ENCODE measurements around the gene HJURP. TPM values are rescaled to one million over a fixed set of nuclear protein-coding genes. Genes with fewer than 3 reads are reported as not detected.

Gene HJURP
- total RNA-seq, 1 donor from 2014 or later: 109 TPM

GRCh38 chr2:233822101-233822771 lies 32.1 kb downstream of the HJURP start:
- H2AFZ ChIP-seq (replicated peaks): no peak overlapping the region
- no peak for DNase-seq (ENCODE audit: low spot score)
- no peaks in the 10 kb centered on the region for H3K79me2 ChIP-seq (ENCODE audit: low read depth)
- no peaks in the 10 kb centered on the region for H3K36me3 ChIP-seq
- Mint-ChIP-seq H3K36me3 (peaks cover 1% of the 10 kb centered on the region), H3K9me3 (peaks cover 3% of the 10 kb centered on the region), H3K27ac (no peak overlapping the region), H3K4me3 (no peak overlapping the region), H3K27me3 (ENCODE audit: insufficient read depth, low read depth) (peaks cover 4% of the 10 kb centered on the region), H3K4me1 (peaks cover under 1% of the 10 kb centered on the region)
- no peaks in the 10 kb centered on the region for H3K4me1 ChIP-seq
- no peaks in the 10 kb centered on the region for H3F3A ChIP-seq (ENCODE audit: low read depth)
- no peak overlapping the region for H3K4me2 ChIP-seq
- H4K20me1 ChIP-seq (ENCODE audit: low read depth): no peaks in the 10 kb centered on the region
- H3K4me3 ChIP-seq: no peak overlapping the region
- no peak overlapping the region for H3K9ac ChIP-seq
- no peak overlapping the region for H3K27ac ChIP-seq
- no peaks in the 10 kb centered on the region for H3K9me3 ChIP-seq (ENCODE audit: low read depth)
- TF ChIP-seq EZH2 (IDR thresholded peaks at IDR 0.05) (no peak), CTCF (IDR thresholded peaks at IDR 0.05) (no peak), EZH2phosphoT487 (IDR thresholded peaks at IDR 0.05) (no peak)
- no peaks in the 10 kb centered on the region for H3K27me3 ChIP-seq

- Histone ChIP-seq H3K27ac (no peak overlapping the region), H3K9ac (no peak overlapping the region), H3K4me2 (no peak overlapping the region), H4K20me1 (ENCODE audit: low read depth) (no peaks in the 10 kb centered on the region), H3K9me3 (ENCODE audit: low read depth) (no peaks in the 10 kb centered on the region), H3F3A (ENCODE audit: low read depth) (no peaks in the 10 kb centered on the region), H3K79me2 (ENCODE audit: low read depth) (no peaks in the 10 kb centered on the region), H3K4me3 (no peak overlapping the region), H3K36me3 (no peaks in the 10 kb centered on the region), H3K4me1 (no peaks in the 10 kb centered on the region), H3K27me3 (no peaks in the 10 kb centered on the region), H2AFZ (replicated peaks) (no peak overlapping the region)
- no peak for DNase-seq (ENCODE audit: low spot score)
- Mint-ChIP-seq H3K27ac (peak overlapping the region; percentile 59), H3K9me3 (peaks cover 3% of the 10 kb centered on the region), H3K4me3 (no peak overlapping the region), H3K4me1 (peaks cover 4% of the 10 kb centered on the region), H3K27me3 (ENCODE audit: insufficient read depth, low read depth) (peaks cover 6% of the 10 kb centered on the region), H3K36me3 (peaks cover 1% of the 10 kb centered on the region)
- TF ChIP-seq EZH2phosphoT487 (IDR thresholded peaks at IDR 0.05) (no peak), EZH2 (IDR thresholded peaks at IDR 0.05) (no peak), CTCF (IDR thresholded peaks at IDR 0.05) (no peak)
Measured at GRCh38 chr2:233821709-233822100, 32.6 kb downstream of the HJURP start.

GRCh38 chr2:233821196-233821595 lies 33.1 kb downstream of the HJURP start:
- Mint-ChIP-seq H3K9me3 (peaks cover 3% of the 10 kb centered on the region), H3K27ac (peak overlapping the region; percentile 59), H3K4me3 (no peak overlapping the region)

More at GRCh38 chr2:233821196-233821595, 33.1 kb downstream of the HJURP start:
- H3K27me3 Mint-ChIP-seq (ENCODE audit: insufficient read depth, low read depth): peaks cover 6% of the 10 kb centered on the region
- Histone ChIP-seq H3K4me3 (no peak overlapping the region), H3K9me3 (ENCODE audit: low read depth) (no peaks in the 10 kb centered on the region), H3K4me2 (no peak overlapping the region), H3K79me2 (ENCODE audit: low read depth) (no peaks in the 10 kb centered on the region), H3F3A (ENCODE audit: low read depth) (no peaks in the 10 kb centered on the region), H2AFZ (replicated peaks) (no peak overlapping the region), H3K9ac (no peak overlapping the region), H3K27ac (no peak overlapping the region), H3K27me3 (no peaks in the 10 kb centered on the region), H3K4me1 (no peaks in the 10 kb centered on the region), H3K36me3 (no peaks in the 10 kb centered on the region), H4K20me1 (ENCODE audit: low read depth) (no peaks in the 10 kb centered on the region)
- no peak for DNase-seq (ENCODE audit: low spot score)
- TF ChIP-seq CTCF (IDR thresholded peaks at IDR 0.05) (no peak), EZH2phosphoT487 (IDR thresholded peaks at IDR 0.05) (no peak), EZH2 (IDR thresholded peaks at IDR 0.05) (no peak)
- peaks cover 9% of the 10 kb centered on the region for H3K4me1 Mint-ChIP-seq
- peaks cover 1% of the 10 kb centered on the region for H3K36me3 Mint-ChIP-seq

Data from neural progenitor cell (in vitro differentiated cells).